C1 segment of cervical spinal cord (tissue), 14 donors: Measurements from ENCODE around the gene TPPP2.
"Not testable (repeated sequence)": the region's sequence is repeated elsewhere in the genome, so short reads cannot be mapped to it uniquely, and the experiment has no call there.

Experiments
- DNase-seq, 14 donors: peaks; one replicate each; lab custom pipeline; 2025; lab: John Stamatoyannopoulos, UW

TPPP2 gene

GRCh38 chr14:21029917-21030316 lies at the start of gene TPPP2:
Gene TPPP2 (plus strand): TSS chr14:21030217. CDS start chr14:21030582, 365 bp downstream.
- no peak for DNase-seq

GRCh38 chr14:20980906-20981305 lies 49.1 kb upstream of the TPPP2 start:
- DNase-seq, result no peak

- DNase-seq, result no peak
Measured at GRCh38 chr14:20982646-20983369, 47.2 kb upstream of the TPPP2 start.

GRCh38 chr14:20985650-20986049 lies 44.4 kb upstream of the TPPP2 start:
- not testable (repeated sequence) for DNase-seq

GRCh38 chr14:20986811-20987210 lies 43.2 kb upstream of the TPPP2 start:
- no peak for DNase-seq

GRCh38 chr14:20988717-20989470 lies 41.1 kb upstream of the TPPP2 start:
- peak in 2 of 14 donors; percentile 2 to 23 for DNase-seq

- DNase-seq, result no peak
Measured at GRCh38 chr14:20989471-20989786, 40.6 kb upstream of the TPPP2 start.

- DNase-seq, result peak; percentile 14 to 95 (median 85)
Measured at GRCh38 chr14:20989787-20990600, 40.0 kb upstream of the TPPP2 start, which contains the start of gene METTL17. Gene METTL17 (plus strand): TSS chr14:20989980. CDS start chr14:20990003, 23 bp downstream.

GRCh38 chr14:20996521-20996920 lies 33.5 kb upstream of the TPPP2 start:
- no peak for DNase-seq

GRCh38 chr14:20997115-20997514 lies 32.9 kb upstream of the TPPP2 start:
- no peak for DNase-seq

- DNase-seq, result no peak
Measured at GRCh38 chr14:20997564-20997963, 32.5 kb upstream of the TPPP2 start.

- no peak for DNase-seq
Measured at GRCh38 chr14:20998139-20998538, 31.9 kb upstream of the TPPP2 start.

GRCh38 chr14:20998674-20999366 lies 31.2 kb upstream of the TPPP2 start, which contains the start of gene SLC39A2:
Gene SLC39A2 (plus strand): TSS chr14:20999293. CDS start chr14:20999447, 154 bp downstream.
- DNase-seq, result peak in 1 of 14 donors; percentile 11

GRCh38 chr14:20999591-20999990 lies 30.4 kb upstream of the TPPP2 start:
- DNase-seq, result no peak

GRCh38 chr14:21001218-21001617 lies 28.8 kb upstream of the TPPP2 start:
- DNase-seq, result no peak

- DNase-seq, result no peak
Measured at GRCh38 chr14:21003788-21004346, 26.1 kb upstream of the TPPP2 start.

GRCh38 chr14:21009721-21010120 lies 20.3 kb upstream of the TPPP2 start:
- DNase-seq, result not testable (repeated sequence)

- DNase-seq, result no peak
Measured at GRCh38 chr14:21011136-21011535, 18.9 kb upstream of the TPPP2 start.

- DNase-seq, result peak; percentile 25 to 92 (median 77)
Measured at GRCh38 chr14:21014761-21015190, 15.2 kb upstream of the TPPP2 start.

- DNase-seq, result peak in 1 of 14 donors; percentile 61
Measured at GRCh38 chr14:21015312-21015711, 14.7 kb upstream of the TPPP2 start.
